Upper lobe of right lung (tissue), 1 donor: Measurements from ENCODE around the gene ARRDC3. TPM values are rescaled to one million over a fixed set of nuclear protein-coding genes. Genes with fewer than 3 reads are reported as not detected.

Experiments used
- ATAC-seq: fragments of 200-7000 bp; cut with Tn5 transposase; one replicate; pipeline ENCODE4 v1.9.1; 2020; ENCODE audit warnings: mild to moderate bottlenecking, moderate library complexity
- DNase-seq: peaks from one replicate; pipeline ENCODE4 v3.0.0-alpha.2; 2020
- H3K27ac ChIP-seq: fragments of 200-600 bp; one replicate; pipeline ENCODE4 v1.8.0; 2022
- H3K27me3 ChIP-seq: fragments of 200-600 bp; one replicate; pipeline ENCODE4 v1.8.0; 2022; ENCODE audit warnings: mild to moderate bottlenecking
- H3K36me3 ChIP-seq: fragments of 200-600 bp; one replicate; pipeline ENCODE4 v1.8.0; 2022
- H3K4me1 ChIP-seq: fragments of 200-600 bp; one replicate; pipeline ENCODE4 v1.8.0; 2022
- H3K4me3 ChIP-seq: fragments of 200-600 bp; one replicate; pipeline ENCODE4 v1.8.0; 2022; ENCODE audit warnings: mild to moderate bottlenecking
- H3K9me3 ChIP-seq: fragments of 200-600 bp; one replicate; pipeline ENCODE4 v1.8.0; 2022
- CTCF ChIP-seq: fragments of 200-600 bp; IDR thresholded peaks from one replicate; pipeline ENCODE4 v1.8.0; 2022; ENCODE audit warnings: antibody characterized with exemption
- intact Hi-C: fragments of 100-400 bp; cut with DNase I; formaldehyde crosslinking; loops from one replicate; pipeline ENCODE4 v1.11.0; 2022
- total RNA-seq: library from RNA; stranded (reverse); fragmentation: NEBNext Ultra II Directional; extraction: Animal tissue kit (Norgen Biotek cat#: 25700); gene quantifications from one replicate; pipeline ENCODE4 v1.2.1, GENCODE V29; 2021
- donor health status: DM: no; HTN: yes; CAD: no; lungs with severe emphysema.

Gene ARRDC3
- total RNA-seq, 1 donor from 2014 or later, result 103 TPM

- Histone ChIP-seq H3K4me1 (no peaks in the 10 kb centered on the region), H3K27ac (no peak overlapping the region), H3K36me3 (no peaks in the 10 kb centered on the region), H3K4me3 (no peak overlapping the region), H3K9me3 (no peaks in the 10 kb centered on the region), H3K27me3 (no peaks in the 10 kb centered on the region)
- DNase-seq (no peak), ATAC-seq (peak; percentile 62)
- intact Hi-C loops, result no loop called here
- TF ChIP-seq CTCF, result peak; percentile 84
Measured at GRCh38 chr5:91419571-91420537, 36.7 kb upstream of the ARRDC3 start.

DNA sequence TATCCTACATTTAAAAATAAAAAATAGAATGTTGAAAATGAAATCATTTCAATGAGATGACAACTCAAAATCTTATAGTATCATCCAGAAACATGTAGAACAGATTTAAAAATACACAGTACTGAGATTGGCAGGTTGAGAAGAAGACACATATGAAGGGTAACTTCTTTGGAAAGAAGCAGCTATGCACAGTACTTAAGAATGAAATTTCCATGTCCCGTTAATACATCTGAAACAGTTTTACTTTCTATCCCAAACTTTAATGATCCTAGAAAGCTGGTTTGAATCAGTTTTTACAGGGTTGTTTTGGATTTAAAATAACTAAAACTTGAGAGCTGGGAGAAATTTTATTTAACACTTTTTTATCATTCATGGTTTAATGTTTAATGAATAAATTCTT is 36.0 kb upstream of the ARRDC3 start:
- no peak overlapping the region for H3K4me3 ChIP-seq
- H3K9me3 ChIP-seq, result no peaks in the 10 kb centered on the region
- H3K36me3 ChIP-seq, result no peaks in the 10 kb centered on the region
- no peaks in the 10 kb centered on the region for H3K4me1 ChIP-seq
- H3K27ac ChIP-seq, result no peak overlapping the region
- DNase-seq (no peak), ATAC-seq (no peak)
- intact Hi-C loops, result no loop called here
- H3K27me3 ChIP-seq, result no peaks in the 10 kb centered on the region
- TF ChIP-seq CTCF, result no peak

GRCh38 chr5:91418158-91418557 is 35.0 kb upstream of the ARRDC3 start:
- Histone ChIP-seq H3K9me3 (no peaks in the 10 kb centered on the region), H3K36me3 (no peaks in the 10 kb centered on the region), H3K27ac (no peak overlapping the region), H3K4me3 (no peak overlapping the region), H3K4me1 (no peaks in the 10 kb centered on the region), H3K27me3 (no peaks in the 10 kb centered on the region)
- intact Hi-C loops, result no loop called here
- no peak for DNase-seq
- TF ChIP-seq CTCF, result no peak
- no peak for ATAC-seq

DNA sequence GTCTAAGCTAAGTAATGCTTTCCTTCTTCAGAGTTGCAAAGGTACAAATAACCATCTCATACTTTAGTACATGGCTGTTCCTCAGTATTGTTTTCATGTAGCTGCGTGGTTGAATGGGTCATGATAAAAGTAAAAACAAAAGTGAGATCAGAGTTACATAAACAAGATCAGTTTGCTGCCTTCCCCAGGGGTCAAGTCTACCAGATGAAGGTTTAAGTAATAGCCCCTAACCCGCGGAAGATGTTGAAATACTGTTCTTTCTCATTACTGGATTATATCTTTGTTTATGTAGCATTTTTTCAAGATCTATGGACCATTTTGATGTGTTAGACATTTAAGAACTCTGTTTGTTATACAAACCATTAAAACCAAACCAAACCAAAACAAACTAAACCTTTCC is 34.1 kb upstream of the ARRDC3 start:
- Histone ChIP-seq H3K4me1 (no peaks in the 10 kb centered on the region), H3K4me3 (no peak overlapping the region), H3K27ac (no peak overlapping the region), H3K36me3 (no peaks in the 10 kb centered on the region), H3K27me3 (no peaks in the 10 kb centered on the region), H3K9me3 (no peaks in the 10 kb centered on the region)
- no peak for TF ChIP-seq CTCF
- no peak for ATAC-seq
- intact Hi-C loops, result no loop called here
- no peak for DNase-seq

DNA sequence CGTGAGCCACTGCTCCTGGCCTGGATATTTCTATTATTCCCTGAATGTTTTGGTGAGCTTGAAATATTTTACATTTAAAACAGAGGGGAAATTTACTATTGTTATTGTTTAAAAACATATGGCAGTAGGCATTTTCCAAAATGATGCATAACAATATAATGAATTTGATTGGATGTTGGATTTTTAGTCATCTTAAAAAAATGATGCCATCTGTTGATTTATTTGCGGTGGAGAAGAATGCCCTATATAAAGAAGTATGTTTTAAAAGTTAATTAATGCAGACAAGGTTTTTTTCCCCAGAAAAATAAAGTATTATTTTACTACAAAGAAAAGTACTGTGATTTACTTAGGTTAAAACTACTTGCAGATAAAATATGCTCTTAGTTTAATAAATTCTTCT is 33.4 kb upstream of the ARRDC3 start:
- Histone ChIP-seq H3K27ac (no peak overlapping the region), H3K36me3 (no peaks in the 10 kb centered on the region), H3K9me3 (no peaks in the 10 kb centered on the region), H3K4me3 (no peak overlapping the region), H3K27me3 (no peaks in the 10 kb centered on the region), H3K4me1 (no peaks in the 10 kb centered on the region)
- no peak for TF ChIP-seq CTCF
- no peak for ATAC-seq
- intact Hi-C loops, result no loop called here
- no peak for DNase-seq
